H9 (cell line): ENCODE data around the gene USP37. TPM values are rescaled to one million over a fixed set of nuclear protein-coding genes. Genes with fewer than 3 reads are reported as not detected.

Experiments
- DNase-seq: peaks from one replicate; pipeline ENCODE4 v3.0.0-alpha.2; 2017
- H2AFZ ChIP-seq: one replicate; pipeline ENCODE4 v1.6.1; 2013; ENCODE audit warnings: mild to moderate bottlenecking, low read length, control low read depth, moderate library complexity
- H2AK5ac ChIP-seq: 2 replicates; pipeline ENCODE4 v1.6.1; 2013; ENCODE audit warnings: low read length, control low read depth, mixed read lengths; ENCODE audit not compliant: insufficient read length
- H2BK120ac ChIP-seq: one replicate; pipeline ENCODE4 v1.6.1; 2013; ENCODE audit warnings: low read depth, mild to moderate bottlenecking, low read length, control low read depth, inconsistent platforms; ENCODE audit not compliant: poor library complexity, severe bottlenecking
- H2BK12ac ChIP-seq: 2 replicates; pipeline ENCODE4 v1.6.1; 2013; ENCODE audit warnings: low read length, control low read depth, mixed read lengths, low read depth; ENCODE audit not compliant: insufficient read length
- H2BK15ac ChIP-seq: 2 replicates; pipeline ENCODE4 v1.6.1; 2013; ENCODE audit warnings: low read depth, low read length, control low read depth
- H2BK20ac ChIP-seq: one replicate; pipeline ENCODE4 v1.6.1; 2013; ENCODE audit warnings: low read depth, mild to moderate bottlenecking, low read length, control low read depth, inconsistent platforms; ENCODE audit not compliant: poor library complexity, severe bottlenecking
- H2BK5ac ChIP-seq: 2 replicates; pipeline ENCODE4 v1.6.1; 2013; ENCODE audit warnings: low read length, control low read depth, mixed read lengths; ENCODE audit not compliant: insufficient read length
- H3K14ac ChIP-seq: 2 replicates; pipeline ENCODE4 v1.6.1; 2013; ENCODE audit warnings: low read length, control low read depth; ENCODE audit not compliant: insufficient read depth
- H3K18ac ChIP-seq: 2 replicates; pipeline ENCODE4 v1.6.1; 2013; ENCODE audit warnings: low read depth, mild to moderate bottlenecking, mixed read lengths, low read length, control low read depth; ENCODE audit not compliant: insufficient read length
- H3K23ac ChIP-seq: 2 replicates; pipeline ENCODE4 v1.6.1; 2013; ENCODE audit warnings: low read length, control low read depth, mixed read lengths, low read depth; ENCODE audit not compliant: insufficient read length
- H3K23me2 ChIP-seq: 2 replicates; pipeline ENCODE4 v1.6.1; 2013; ENCODE audit warnings: low read depth, mild to moderate bottlenecking, mixed read lengths, low read length, control low read depth; ENCODE audit not compliant: insufficient read length, poor library complexity, severe bottlenecking
- H3K27ac ChIP-seq: 2 replicates; pipeline ENCODE4 v1.5.1; 2013; ENCODE audit warnings: low read length, control low read depth, mixed read lengths, low read depth; ENCODE audit not compliant: insufficient read length
- H3K27me3 ChIP-seq: 2 replicates; pipeline ENCODE4 v1.6.1; 2013; ENCODE audit warnings: low read length, control low read depth, inconsistent platforms; ENCODE audit not compliant: insufficient read depth
- H3K4ac ChIP-seq: 2 replicates; pipeline ENCODE4 v1.6.1; 2013; ENCODE audit warnings: low read depth, mild to moderate bottlenecking, control low read depth, inconsistent platforms, low read length, moderate library complexity
- H3K4me1 ChIP-seq: 2 replicates; pipeline ENCODE4 v1.6.1; 2013; ENCODE audit warnings: low read length, control low read depth, inconsistent platforms; ENCODE audit not compliant: insufficient read depth
- H3K4me2 ChIP-seq: 2 replicates; pipeline ENCODE4 v1.6.1; 2013; ENCODE audit warnings: low read length, control low read depth, mixed read lengths; ENCODE audit not compliant: insufficient read length, insufficient read depth
- H3K56ac ChIP-seq: 2 replicates; pipeline ENCODE4 v1.6.1; 2013; ENCODE audit warnings: low read depth, mild to moderate bottlenecking, mixed read lengths, low read length, control low read depth; ENCODE audit not compliant: insufficient read length
- H3K79me1 ChIP-seq: 2 replicates; pipeline ENCODE4 v1.6.1; 2013; ENCODE audit warnings: low read depth, mild to moderate bottlenecking, moderate library complexity, low read length, control low read depth, inconsistent platforms; ENCODE audit not compliant: insufficient read depth, poor library complexity, severe bottlenecking
- H3K79me2 ChIP-seq: 2 replicates; pipeline ENCODE4 v1.6.1; 2013; ENCODE audit warnings: low read length, control low read depth, inconsistent platforms; ENCODE audit not compliant: insufficient read depth
- H3K9ac ChIP-seq: 2 replicates; pipeline ENCODE4 v1.6.1; 2013; ENCODE audit warnings: low read length, control low read depth, mixed read lengths; ENCODE audit not compliant: insufficient read length; ENCODE audit errors: extremely low read depth
- H3K9me3 ChIP-seq: one replicate; pipeline ENCODE4 v1.6.1; 2013; ENCODE audit warnings: low read depth, low read length, inconsistent platforms; ENCODE audit not compliant: control insufficient read depth
- H3T11ph ChIP-seq: one replicate; pipeline ENCODE4 v1.6.1; 2013; ENCODE audit warnings: mild to moderate bottlenecking, low read length, control low read depth, inconsistent platforms
- H4K20me1 ChIP-seq: one replicate; pipeline ENCODE4 v1.6.1; 2013; ENCODE audit not compliant: control insufficient read depth, insufficient read length, insufficient read depth
- H4K5ac ChIP-seq: 2 replicates; pipeline ENCODE4 v1.6.1; 2013; ENCODE audit warnings: low read depth, mild to moderate bottlenecking, mixed read lengths, low read length, control low read depth; ENCODE audit not compliant: insufficient read length
- H4K8ac ChIP-seq: replicated peaks from 2 replicates; pipeline ENCODE4 v1.6.1; 2013; ENCODE audit warnings: low read length, control low read depth, mixed read lengths, low read depth; ENCODE audit not compliant: insufficient read length
- H4K91ac ChIP-seq: 2 replicates; pipeline ENCODE4 v1.6.1; 2013; ENCODE audit warnings: low read depth, mild to moderate bottlenecking, moderate library complexity, mixed read lengths, low read length, control low read depth; ENCODE audit not compliant: insufficient read length
- H3K27ac Mint-ChIP-seq, 3 experiments: 2 replicates in 2 of 3; 3 replicates in 1 of 3; pipeline ENCODE4 v1.8.0; 2020 to 2021; ENCODE audit warnings: mixed read lengths in 3 of 3, mild to moderate bottlenecking in 1 of 3, moderate library complexity in 1 of 3
- H3K27me3 Mint-ChIP-seq: 2 replicates; pipeline ENCODE4 v1.8.0; 2021; ENCODE audit warnings: low read depth, mild to moderate bottlenecking, moderate library complexity, mixed read lengths
- H3K36me3 Mint-ChIP-seq, 3 experiments: 2 replicates in 2 of 3; 3 replicates in 1 of 3; pipeline ENCODE4 v1.8.0; 2020 to 2021; ENCODE audit warnings: low read depth in 3 of 3, mixed read lengths in 3 of 3; ENCODE audit not compliant: insufficient read depth in 1 of 3
- H3K4me1 Mint-ChIP-seq, 2 experiments: 2 replicates each; pipeline ENCODE4 v1.8.0; 2020; ENCODE audit warnings: mixed read lengths in 2 of 2
- H3K4me3 Mint-ChIP-seq, 2 experiments: 2 replicates in 1 of 2; 3 replicates in 1 of 2; pipeline ENCODE4 v1.8.0; 2020 to 2021; ENCODE audit warnings: mild to moderate bottlenecking in 2 of 2, mixed read lengths in 2 of 2, moderate library complexity in 1 of 2
- H3K9me3 Mint-ChIP-seq, 2 experiments: 2 replicates in 1 of 2; 3 replicates in 1 of 2; pipeline ENCODE4 v1.8.0; 2020; ENCODE audit warnings: mild to moderate bottlenecking in 2 of 2, mixed read lengths in 2 of 2, moderate library complexity in 1 of 2
- WGBS: extraction: QIAGEN DNeasy Blood & Tissue Kit; methylation state at CpG from one replicate; pipeline ENCODE4 v1.1.7; 2013; ENCODE audit warnings: missing lambda C conversion rate, low lambda C conversion rate, mixed read lengths; ENCODE audit not compliant: insufficient read length; ENCODE audit errors: extremely low coverage; 5-methylcytosine and 5-hydroxymethylcytosine counted together
- total RNA-seq: library from RNA; stranded (reverse); gene quantifications from 2 replicates; pipeline ENCODE4 v1.2.1, GENCODE V29; 2021
- TF ChIP-seq, protein P1 (sequence below): fragments of 200-600 bp; sonication (generic); conservative IDR thresholded peaks from 3 replicates; pipeline ENCODE4 v1.8.0; 2021; ENCODE audit warnings: antibody characterized with exemption, mild to moderate bottlenecking

The USP37 gene
- total RNA-seq, 1 experiment from 2014 or later, result 34.9 TPM

GRCh38 chr2:218546012-218546411, 22.1 kb downstream of the USP37 start:
- Histone ChIP-seq H3K14ac (no peak overlapping the region), H3T11ph (no peak overlapping the region), H2BK120ac (no peak overlapping the region), H2BK5ac (no peak overlapping the region), H2BK12ac (no peak overlapping the region), H3K4me2 (no peak overlapping the region), H3K4ac (no peak overlapping the region), H3K23ac (no peak overlapping the region), H3K79me1 (no peaks in the 10 kb centered on the region), H2AK5ac (no peak overlapping the region), H3K9me3 (no peaks in the 10 kb centered on the region), H4K5ac (no peak overlapping the region), H4K20me1 (no peaks in the 10 kb centered on the region), H3K27ac (no peak overlapping the region), H3K79me2 (no peaks in the 10 kb centered on the region), H4K8ac (no peak overlapping the region), H3K18ac (no peak overlapping the region), H2BK15ac (no peak overlapping the region), H2AFZ (no peak overlapping the region), H4K91ac (no peak overlapping the region), H3K27me3 (no peaks in the 10 kb centered on the region), H3K9ac (no peak overlapping the region), H3K56ac (no peak overlapping the region), H2BK20ac (no peak overlapping the region), H3K23me2 (no peaks in the 10 kb centered on the region), H3K4me1 (no peaks in the 10 kb centered on the region)
- no CpG with 5 or more reads among the region's 1 CpG for WGBS
- H3K4me3 Mint-ChIP-seq, result no peak overlapping the region
- no peak overlapping the region for H3K27ac Mint-ChIP-seq
- no peak for DNase-seq
- no peaks in the 10 kb centered on the region for H3K9me3 Mint-ChIP-seq
- no peaks in the 10 kb centered on the region for H3K27me3 Mint-ChIP-seq
- no peaks in the 10 kb centered on the region for H3K4me1 Mint-ChIP-seq
- TF ChIP-seq, protein P1, sequence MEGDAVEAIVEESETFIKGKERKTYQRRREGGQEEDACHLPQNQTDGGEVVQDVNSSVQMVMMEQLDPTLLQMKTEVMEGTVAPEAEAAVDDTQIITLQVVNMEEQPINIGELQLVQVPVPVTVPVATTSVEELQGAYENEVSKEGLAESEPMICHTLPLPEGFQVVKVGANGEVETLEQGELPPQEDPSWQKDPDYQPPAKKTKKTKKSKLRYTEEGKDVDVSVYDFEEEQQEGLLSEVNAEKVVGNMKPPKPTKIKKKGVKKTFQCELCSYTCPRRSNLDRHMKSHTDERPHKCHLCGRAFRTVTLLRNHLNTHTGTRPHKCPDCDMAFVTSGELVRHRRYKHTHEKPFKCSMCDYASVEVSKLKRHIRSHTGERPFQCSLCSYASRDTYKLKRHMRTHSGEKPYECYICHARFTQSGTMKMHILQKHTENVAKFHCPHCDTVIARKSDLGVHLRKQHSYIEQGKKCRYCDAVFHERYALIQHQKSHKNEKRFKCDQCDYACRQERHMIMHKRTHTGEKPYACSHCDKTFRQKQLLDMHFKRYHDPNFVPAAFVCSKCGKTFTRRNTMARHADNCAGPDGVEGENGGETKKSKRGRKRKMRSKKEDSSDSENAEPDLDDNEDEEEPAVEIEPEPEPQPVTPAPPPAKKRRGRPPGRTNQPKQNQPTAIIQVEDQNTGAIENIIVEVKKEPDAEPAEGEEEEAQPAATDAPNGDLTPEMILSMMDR, result no peak
- H3K36me3 Mint-ChIP-seq, result peaks cover 22 to 78% (median 76%) of the 10 kb centered on the region in 3 experiments; a peak in 6 of 7 replicates
